Vagina (tissue), 2 donors: Measurements from ENCODE around the gene CRYBA4.

Experiments used
- CTCF ChIP-seq, 3 experiments: fragments of 450-650 bp in 2 of 3; fragments of 200-600 bp in 1 of 3; sonication (generic) in 1 of 3; IDR thresholded peaks; one replicate each; pipeline ENCODE4 v1.5.1; 2017 to 2019; ENCODE audit warnings: antibody characterized with exemption in 3 of 3, mild to moderate bottlenecking in 2 of 3, moderate library complexity in 2 of 3
- POLR2A ChIP-seq, 2 donors: fragments of 450-650 bp; IDR thresholded peaks; one replicate each; pipeline ENCODE4 v1.6.1; 2017; ENCODE audit warnings: antibody characterized with exemption in 2 of 2, mild to moderate bottlenecking in 2 of 2, moderate library complexity in 2 of 2

GRCh38 chr22:26672590-26673468, 51.1 kb downstream of the CRYBA4 start:
- TF ChIP-seq CTCF (IDR thresholded peaks at IDR 0.05) (peak in 2 of 3 experiments; percentile 36 to 65), POLR2A (IDR thresholded peaks at IDR 0.05) (no peak)
